Measurements from ENCODE around the gene MTHFD2L. TPM values are rescaled to one million over a fixed set of nuclear protein-coding genes. Genes with fewer than 3 reads are reported as not detected.

The MTHFD2L gene
- total and polyA plus RNA-seq, 9 donors = 5.8 to 19.3 (median 13.5) TPM

DNA sequence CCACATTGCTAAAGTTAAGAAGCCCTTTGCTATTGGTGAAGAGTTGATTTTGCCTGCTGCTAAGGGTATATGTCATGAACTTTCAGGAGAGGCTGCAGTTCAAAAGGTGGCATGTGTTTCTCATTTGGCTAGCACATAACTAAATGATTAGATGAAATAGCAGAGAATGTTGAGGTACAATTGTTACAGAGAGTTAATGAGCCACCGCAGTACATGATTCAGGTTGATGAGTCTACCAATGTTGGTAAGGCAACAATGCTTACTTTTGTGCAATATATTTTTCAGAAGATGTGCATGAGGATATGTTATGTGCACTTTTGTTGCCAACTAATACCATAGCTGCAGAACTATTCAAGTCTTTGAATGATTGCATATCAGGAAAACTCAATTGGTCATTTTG, 37.8 kb upstream of the MTHFD2L start:
- no peak for TF ChIP-seq POLR2A (IDR thresholded peaks at IDR 0.05)
- Histone ChIP-seq H3K36me3 (no peaks in the 10 kb centered on the region), H3K4me1 (ENCODE audit: insufficient read depth) (no peaks in the 10 kb centered on the region), H3K4me3 (no peak overlapping the region), H3K9me3 (no peaks in the 10 kb centered on the region), H3K27ac (no peak overlapping the region), H3K27me3 (no peaks in the 10 kb centered on the region)
- 92 to 95% (median 95%) methylated on average over 1 of the region's 1 CpG for whole genome bisulfite sequencing, 3 donors
- intact Hi-C loops (cut with DNase I) = no loop called here
- DNase-seq = no peak

GRCh38 chr4:74121643-74122579, 36.0 kb upstream of the MTHFD2L start:
- Histone ChIP-seq H3K27ac (no peak overlapping the region), H3K4me3 (no peak overlapping the region), H3K36me3 (no peaks in the 10 kb centered on the region), H3K4me1 (ENCODE audit: insufficient read depth) (no peaks in the 10 kb centered on the region), H3K9me3 (no peaks in the 10 kb centered on the region), H3K27me3 (no peaks in the 10 kb centered on the region)
- intact Hi-C loops (cut with DNase I) = no loop called here
- DNase-seq = no peak
- TF ChIP-seq POLR2A (IDR thresholded peaks at IDR 0.05) (no peak), EP300 (IDR thresholded peaks at IDR 0.05) (no peak)
- TF ChIP-seq, protein P1, sequence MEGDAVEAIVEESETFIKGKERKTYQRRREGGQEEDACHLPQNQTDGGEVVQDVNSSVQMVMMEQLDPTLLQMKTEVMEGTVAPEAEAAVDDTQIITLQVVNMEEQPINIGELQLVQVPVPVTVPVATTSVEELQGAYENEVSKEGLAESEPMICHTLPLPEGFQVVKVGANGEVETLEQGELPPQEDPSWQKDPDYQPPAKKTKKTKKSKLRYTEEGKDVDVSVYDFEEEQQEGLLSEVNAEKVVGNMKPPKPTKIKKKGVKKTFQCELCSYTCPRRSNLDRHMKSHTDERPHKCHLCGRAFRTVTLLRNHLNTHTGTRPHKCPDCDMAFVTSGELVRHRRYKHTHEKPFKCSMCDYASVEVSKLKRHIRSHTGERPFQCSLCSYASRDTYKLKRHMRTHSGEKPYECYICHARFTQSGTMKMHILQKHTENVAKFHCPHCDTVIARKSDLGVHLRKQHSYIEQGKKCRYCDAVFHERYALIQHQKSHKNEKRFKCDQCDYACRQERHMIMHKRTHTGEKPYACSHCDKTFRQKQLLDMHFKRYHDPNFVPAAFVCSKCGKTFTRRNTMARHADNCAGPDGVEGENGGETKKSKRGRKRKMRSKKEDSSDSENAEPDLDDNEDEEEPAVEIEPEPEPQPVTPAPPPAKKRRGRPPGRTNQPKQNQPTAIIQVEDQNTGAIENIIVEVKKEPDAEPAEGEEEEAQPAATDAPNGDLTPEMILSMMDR (IDR thresholded peaks at IDR 0.05) = no peak
- WGBS, 3 donors = 65 to 74% (median 68%) methylated on average over 2 of the region's 2 CpGs

- H3K27me3 ChIP-seq = no peaks in the 10 kb centered on the region
- intact Hi-C loops (cut with DNase I) = no loop called here
- no peaks in the 10 kb centered on the region for H3K36me3 ChIP-seq
- TF ChIP-seq, protein P1 (IDR thresholded peaks at IDR 0.05) = no peak
- no peak for TF ChIP-seq POLR2A (IDR thresholded peaks at IDR 0.05)
- no peak for TF ChIP-seq EP300 (IDR thresholded peaks at IDR 0.05)
- no peak for DNase-seq
- 78 to 90% (median 89%) methylated on average over 1 of the region's 1 CpG for WGBS, 3 donors
- no peak overlapping the region for H3K4me3 ChIP-seq
- no peaks in the 10 kb centered on the region for H3K9me3 ChIP-seq
- no peak overlapping the region for H3K27ac ChIP-seq
- no peaks in the 10 kb centered on the region for H3K4me1 ChIP-seq (ENCODE audit: insufficient read depth)
These were observed 34.7 kb upstream of the MTHFD2L start for GRCh38 chr4:74123065-74123728.

- no peaks in the 10 kb centered on the region for H3K4me1 ChIP-seq (ENCODE audit: insufficient read depth)
- WGBS, 3 donors = 75 to 89% (median 78%) methylated on average over 1 of the region's 1 CpG
- H3K4me3 ChIP-seq = no peak overlapping the region
- TF ChIP-seq POLR2A (IDR thresholded peaks at IDR 0.05) = no peak
- no peak for TF ChIP-seq EP300 (IDR thresholded peaks at IDR 0.05)
- TF ChIP-seq, protein P1 (IDR thresholded peaks at IDR 0.05) = no peak
- no peak for DNase-seq
- H3K9me3 ChIP-seq = no peaks in the 10 kb centered on the region
- H3K27me3 ChIP-seq = no peaks in the 10 kb centered on the region
- H3K36me3 ChIP-seq = no peaks in the 10 kb centered on the region
- H3K27ac ChIP-seq = no peak overlapping the region
- intact Hi-C loops (cut with DNase I) = no loop called here
These were observed 32.9 kb upstream of the MTHFD2L start for GRCh38 chr4:74125029-74125428.
